NT2/D1 (cell line): ENCODE measurements around the gene ELMO1.

Experiments used
- YY1 ChIP-seq: IDR thresholded peaks from 2 replicates; pipeline ENCODE4 v1.6.1; 2011; ENCODE audit not compliant: insufficient read length, insufficient read depth
- ZNF274 ChIP-seq: IDR thresholded peaks from 2 replicates; pipeline ENCODE4 v1.6.1; 2011; ENCODE audit warnings: mild to moderate bottlenecking, low read depth, low read length

DNA sequence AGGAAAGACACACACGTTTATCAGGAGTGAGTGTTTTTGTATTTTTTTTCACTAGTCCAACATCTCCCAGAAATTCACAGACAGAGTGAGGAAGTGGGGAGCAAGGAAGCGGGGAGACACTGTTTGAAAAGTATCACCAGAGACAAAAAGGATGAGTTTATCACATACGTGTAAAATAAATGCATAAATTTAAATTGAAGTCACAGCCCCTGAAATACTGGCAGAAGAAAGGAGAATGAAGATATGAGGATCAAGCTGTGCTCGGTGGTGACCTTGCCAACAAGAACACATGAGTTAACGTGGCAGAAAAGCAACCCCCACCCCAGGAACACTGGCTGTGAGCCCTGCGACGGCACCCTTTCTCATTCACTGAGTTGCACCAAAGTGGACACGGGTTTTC is 407.2 kb downstream of the ELMO1 start:
- TF ChIP-seq YY1 (no peak), ZNF274 (no peak)
